Stimulated activated CD8-positive, alpha-beta memory T cell treated with anti-CD3 and anti-CD28 coated beads, Interleukin-2, amount 100 ng/mL, for 1 hour (primary cell): ENCODE measurements around the gene CLRN1.
"Not testable (repeated sequence)": the region's sequence is repeated elsewhere in the genome, so short reads cannot be mapped to it uniquely, and the experiment has no call there.

ENCODE experiments used
- DNase-seq, 2 donors: peaks; one replicate each; pipeline ENCODE4 v3.0.0-alpha.2; 2020; ENCODE audit warnings: low read depth in 2 of 2

Gene CLRN1, protein sequence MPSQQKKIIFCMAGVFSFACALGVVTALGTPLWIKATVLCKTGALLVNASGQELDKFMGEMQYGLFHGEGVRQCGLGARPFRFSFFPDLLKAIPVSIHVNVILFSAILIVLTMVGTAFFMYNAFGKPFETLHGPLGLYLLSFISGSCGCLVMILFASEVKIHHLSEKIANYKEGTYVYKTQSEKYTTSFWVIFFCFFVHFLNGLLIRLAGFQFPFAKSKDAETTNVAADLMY

DNA sequence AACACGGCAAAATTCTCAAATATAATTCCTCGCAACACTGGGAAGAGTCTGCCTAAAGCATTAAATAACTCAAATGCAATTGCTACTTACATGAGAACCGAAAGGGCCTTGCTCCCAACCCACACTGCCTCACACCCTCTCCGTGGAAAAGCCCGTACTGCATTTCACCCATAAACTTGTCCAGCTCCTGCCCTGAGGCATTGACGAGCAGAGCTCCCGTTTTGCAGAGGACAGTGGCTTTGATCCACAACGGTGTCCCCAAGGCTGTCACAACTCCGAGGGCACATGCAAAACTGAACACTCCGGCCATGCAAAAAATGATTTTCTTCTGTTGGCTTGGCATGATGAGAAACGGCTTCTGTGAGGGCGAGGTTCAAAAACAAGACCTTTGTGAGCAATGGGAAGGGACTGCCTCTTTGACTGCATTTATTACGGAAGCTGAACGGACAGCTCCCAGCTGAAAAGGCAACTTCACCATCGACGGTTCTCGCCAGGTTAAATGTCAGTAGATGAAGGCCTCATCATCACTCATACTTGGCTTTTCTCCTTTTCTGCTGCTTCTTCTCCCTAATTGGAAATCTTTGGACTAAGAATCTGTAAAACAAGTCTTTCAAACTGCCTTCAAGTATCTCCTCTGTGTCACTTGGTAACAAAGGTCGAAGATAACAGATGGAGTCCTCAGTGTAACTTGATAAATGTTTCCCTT lies at the start of gene CLRN1:
Gene CLRN1 (minus strand): TSS at position 362 of the 706 bp plus-strand sequence. CDS start 19 bp downstream, at position 343.
- no peak for DNase-seq

DNA sequence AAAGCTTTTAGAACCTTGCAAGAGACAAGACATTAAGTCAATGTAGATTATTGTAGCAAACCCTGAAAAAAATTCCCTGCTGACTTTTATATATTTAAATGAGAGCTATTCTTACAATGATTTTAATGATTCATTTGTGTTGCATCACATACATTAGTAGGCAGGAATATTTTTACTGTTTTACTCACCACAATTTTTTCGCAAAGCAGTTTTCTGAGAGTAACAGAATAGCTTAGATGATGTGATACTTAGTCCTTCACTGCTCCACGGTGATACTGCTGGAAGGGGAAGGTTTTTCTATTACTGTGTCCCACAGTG lies 43.9 kb upstream of the CLRN1 start:
- DNase-seq, result no peak

DNA sequence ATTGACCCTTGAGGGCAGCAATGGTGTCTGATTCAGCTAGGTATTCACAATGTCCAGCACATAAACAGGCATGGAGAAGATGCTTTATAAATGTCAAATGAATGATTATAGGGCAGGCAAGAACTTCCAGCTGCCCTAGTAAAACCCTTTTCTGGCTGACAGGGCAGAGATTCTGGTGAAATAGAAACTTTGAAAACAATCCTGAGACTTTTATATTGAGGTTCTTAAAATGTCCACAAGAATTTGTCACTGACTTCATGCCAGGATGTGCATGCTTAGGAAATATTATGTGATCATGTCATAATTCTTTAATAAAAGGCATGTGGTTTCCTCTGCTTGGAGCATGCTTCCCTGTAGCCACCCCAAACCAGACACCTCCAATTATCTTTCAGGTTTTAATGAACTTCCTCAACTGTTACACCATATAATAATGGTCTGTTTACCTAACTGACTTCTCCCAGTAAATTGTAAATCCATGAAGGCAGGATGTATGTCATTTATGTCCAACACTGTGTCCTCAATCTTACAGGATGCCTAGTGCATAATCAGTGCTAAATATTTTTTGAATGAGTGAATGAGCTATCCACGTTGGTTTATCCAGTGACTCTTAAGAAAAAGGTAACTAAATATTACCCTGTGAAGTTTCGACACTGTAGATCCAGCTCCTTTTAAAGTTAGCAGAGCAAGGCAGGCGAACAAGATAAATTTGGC lies 43.4 kb upstream of the CLRN1 start:
- DNase-seq, result no peak

DNA sequence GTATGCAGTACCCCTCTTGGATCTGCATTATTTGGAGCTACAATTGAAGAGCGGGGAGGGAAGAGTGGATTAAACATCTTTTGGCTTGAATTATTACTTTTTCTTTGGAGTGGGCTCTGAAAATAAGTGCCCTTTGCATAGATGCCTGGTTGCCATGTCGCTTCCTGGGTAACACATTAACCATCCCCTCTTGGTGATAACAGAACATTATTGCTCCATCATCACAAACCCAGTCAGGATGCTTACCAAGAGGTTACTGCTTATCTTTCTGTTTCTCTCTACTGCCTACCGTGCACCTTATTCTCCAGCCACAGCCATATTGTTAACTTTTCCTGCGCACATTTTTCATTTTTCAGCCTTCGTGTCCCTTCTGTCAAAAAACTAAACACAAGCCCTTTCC lies 42.7 kb upstream of the CLRN1 start:
- DNase-seq, result no peak

DNA sequence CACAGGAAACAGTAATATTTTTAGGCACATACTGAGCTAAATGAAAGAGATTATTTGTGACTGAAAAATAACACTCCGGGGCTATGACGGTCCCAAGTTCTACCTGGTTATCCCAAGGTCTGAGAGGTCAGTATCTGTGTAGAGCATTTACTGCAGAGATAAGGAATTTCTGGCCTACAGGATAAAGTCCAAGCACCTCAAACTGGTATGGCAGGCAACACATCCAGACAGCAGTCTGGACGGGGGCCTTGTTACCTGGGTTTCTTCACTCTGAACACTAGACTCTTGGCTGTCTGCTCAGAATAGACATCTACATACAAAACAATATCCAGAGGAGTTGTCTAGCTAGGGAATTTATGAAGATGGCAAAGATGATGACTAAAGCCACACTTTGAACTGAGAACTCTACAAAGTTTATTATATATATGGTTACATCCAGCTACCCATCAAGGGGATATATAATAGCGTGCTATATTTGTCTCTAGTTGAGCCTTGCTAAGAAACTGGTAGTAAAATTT lies 42.0 kb upstream of the CLRN1 start:
- DNase-seq, result no peak

DNA sequence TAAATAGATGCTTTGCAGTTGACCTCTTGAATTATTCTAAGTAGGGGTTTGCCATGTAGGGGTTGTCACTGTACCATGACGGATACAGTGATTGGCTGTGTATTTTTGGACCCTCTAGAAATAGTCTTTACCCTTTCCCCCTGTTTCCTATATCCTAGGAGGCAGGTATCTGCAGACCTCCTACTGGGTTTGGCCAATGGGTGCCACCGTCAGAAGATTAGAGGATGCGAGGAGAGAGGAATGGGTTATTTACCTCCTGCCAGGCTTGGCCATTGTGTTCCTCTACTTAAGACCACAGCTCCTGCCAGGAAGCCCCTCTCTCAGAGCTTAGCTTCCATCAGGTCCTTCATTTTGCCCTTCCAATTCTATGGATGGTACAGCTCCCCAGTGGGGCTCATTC lies 40.2 kb upstream of the CLRN1 start:
- no peak for DNase-seq

DNA sequence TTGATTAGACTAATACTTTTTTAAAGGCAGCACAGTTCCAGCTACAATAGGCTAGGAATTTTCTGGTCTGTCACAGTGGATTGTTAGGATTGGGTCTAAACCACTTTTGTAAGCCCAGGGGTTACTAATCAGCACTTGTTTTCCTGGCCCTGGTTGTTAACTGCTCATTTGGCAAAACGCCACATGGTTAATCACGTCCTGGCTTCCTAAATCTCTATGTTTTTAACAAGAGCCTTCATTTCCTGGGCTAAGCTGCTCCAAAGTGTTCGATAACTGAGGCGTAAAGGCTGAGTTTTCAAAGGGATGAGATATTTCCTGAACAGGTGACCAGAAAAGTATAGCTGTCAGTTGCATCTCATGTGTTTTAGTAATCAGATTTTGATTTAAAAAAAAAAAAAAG lies 38.9 kb upstream of the CLRN1 start:
- no peak for DNase-seq

DNA sequence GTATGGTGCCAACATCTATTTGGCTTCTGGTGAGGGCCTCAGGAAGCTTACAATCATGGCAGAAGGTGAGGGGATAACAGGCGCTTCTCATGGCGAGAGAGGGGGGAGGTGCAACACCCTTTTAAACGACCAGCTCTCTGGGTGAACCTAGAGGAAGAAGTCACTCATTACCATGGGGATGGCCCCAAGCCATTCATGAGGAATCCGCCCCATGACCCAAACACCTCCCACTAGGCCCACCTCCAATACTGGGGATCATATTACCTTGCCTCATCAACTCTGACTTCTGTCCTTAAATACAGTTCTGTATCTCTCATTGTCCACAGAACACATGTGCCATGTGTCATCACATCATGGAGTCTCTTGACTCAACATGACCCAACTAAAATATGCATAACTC lies 37.5 kb upstream of the CLRN1 start:
- no peak for DNase-seq

DNA sequence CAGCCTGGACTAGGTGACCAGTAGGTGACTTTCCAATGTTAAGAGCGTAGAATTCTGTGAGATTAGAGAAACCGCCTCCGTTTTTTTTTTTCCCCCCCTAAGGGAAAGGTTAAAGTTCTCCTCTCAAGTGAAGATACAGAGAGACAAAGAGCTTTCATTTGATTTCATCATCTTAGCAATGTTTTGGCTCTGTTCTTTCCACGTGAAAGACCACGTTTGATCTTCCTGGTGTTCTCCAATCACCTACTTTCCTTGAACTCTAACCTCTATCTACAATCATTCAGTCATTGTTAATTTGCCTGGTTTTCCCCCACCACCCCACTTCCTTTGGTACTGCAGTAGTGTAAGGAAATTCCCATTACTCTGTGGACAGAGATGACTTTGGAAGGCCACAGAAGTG lies 36.9 kb upstream of the CLRN1 start:
- DNase-seq, result no peak

DNA sequence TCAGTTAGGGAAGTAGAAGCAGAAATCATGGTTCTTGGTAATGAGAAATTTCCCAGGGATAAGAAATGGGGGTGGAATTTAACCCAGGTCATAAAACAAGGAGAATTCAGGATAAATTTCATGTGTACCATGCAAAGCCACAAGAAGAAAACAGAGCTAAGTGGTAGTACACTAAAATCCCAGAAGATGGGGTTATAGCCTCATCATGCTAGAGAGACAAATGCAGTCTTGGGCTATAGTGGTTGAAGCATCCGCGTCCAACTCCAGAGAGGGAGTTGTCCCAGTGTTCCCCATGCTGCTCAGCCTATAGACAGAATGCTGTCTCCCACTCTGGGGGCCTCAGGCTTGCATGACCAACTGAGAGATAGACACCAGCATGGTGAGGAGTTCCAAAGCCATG lies 36.2 kb upstream of the CLRN1 start:
- no peak for DNase-seq

DNA sequence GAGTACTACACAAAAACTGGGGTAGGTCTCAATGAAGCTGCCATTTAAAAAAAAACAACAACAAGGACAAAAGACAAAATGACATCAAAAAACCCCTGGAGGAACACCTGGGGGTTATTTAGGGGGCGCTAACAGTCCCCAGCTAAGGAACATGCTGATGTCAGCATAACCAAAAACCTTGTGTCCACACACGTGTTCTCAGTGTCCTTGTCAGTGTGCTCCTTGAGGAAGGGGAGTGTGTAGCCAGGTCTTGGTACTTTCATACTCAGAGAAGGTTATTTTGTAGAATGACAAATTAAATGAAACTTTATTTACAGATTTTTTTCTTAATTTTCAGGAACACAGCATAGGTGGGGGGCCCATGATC lies 31.2 kb upstream of the CLRN1 start:
- no peak for DNase-seq

DNA sequence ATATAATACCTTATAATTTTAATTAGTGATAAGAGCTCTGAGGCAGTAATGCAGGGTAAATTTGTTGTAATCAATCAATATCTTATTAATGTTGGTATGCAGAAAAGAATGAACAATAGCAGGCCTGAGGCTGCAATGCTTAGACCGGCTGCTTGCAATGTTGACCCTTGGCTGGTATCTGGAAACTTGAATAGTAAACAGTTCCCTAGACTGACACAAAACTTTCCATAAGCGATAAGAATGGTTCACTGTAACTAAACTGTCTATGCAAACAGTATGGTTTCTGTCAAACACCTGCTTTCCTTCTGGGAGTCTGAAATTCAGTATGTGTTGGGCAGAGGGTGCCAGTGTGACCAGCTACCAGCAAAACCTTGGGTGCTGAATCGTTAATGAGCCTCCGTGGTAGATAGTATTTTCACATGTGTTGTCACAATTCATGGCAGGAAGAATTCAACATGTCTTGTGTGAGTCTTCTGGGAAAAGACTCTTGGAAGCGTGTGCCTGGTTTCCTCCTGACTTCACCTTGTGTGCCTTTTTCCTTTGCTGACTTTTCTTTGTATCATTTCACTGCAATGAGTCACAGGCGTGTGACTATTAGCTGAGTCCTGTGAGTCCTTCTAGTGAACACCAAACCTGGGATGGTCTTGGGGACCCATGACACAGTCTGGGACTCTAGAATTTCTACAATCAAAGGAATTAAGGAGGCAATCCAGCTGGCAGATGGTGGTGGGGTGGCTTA lies 30.7 kb upstream of the CLRN1 start:
- DNase-seq, result no peak

DNA sequence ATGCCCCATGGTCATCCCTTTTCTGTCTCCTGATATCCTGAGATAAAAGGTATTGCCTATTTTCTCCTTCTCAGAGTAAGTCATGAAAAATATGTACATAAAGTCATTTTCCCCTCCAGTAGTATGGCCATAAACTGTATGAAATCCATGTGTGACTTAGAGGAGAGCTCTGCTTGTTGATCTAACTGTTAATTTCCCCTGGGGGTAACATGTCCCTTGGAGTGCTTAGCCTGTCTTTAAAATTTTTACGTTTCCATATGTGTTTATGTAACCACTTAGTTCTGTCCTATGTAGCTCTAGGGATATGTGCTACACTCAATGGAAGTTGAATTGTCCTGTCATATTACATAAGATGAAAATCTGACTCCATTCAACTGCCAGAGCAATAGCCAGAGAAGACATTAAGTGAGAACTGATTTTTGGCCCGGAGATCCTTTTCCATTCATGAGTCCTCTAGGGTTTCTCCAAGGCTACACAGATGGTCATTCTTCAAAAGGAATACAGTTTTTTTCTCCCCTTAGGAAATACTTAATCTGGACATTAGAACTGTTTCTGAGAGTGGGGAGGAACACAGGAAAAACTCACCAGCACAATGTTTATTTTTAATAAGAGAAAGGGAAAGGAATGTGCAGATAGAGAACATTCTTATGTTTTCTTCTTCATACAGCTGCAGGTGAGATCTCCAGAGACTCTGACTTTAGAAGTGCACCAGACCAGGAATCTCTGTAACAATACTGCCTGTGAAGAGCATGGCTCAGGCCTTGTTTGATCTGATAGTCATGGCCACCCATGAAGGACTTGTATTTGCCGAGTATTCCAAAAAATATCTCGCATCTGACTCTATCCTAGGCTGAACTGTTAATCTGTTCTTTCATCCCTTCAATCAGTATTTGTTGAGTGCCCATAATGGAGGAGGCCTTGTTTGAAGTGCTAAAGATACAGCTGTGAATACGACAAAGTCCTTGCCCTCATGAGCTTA lies 29.8 kb upstream of the CLRN1 start:
- DNase-seq, result no peak

DNA sequence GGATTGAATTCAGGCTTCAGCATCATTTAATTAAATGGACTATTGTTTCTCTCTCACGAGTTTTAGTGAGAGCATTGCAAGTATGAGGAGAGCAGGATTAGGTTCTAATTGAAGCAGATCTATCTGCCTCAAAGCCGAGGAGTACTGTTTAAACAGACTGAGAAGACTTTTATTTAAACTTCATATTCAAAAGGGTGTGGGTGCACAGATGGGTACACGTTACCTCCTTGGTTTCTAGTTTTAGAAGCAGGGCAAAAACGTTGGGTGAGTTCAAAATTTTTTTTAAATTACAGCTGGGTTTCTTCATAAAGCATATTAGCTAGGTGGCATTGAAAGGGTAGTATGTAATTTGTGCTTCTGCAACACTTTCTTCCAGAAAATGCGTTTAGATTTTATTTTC lies 26.5 kb upstream of the CLRN1 start:
- no peak for DNase-seq

DNA sequence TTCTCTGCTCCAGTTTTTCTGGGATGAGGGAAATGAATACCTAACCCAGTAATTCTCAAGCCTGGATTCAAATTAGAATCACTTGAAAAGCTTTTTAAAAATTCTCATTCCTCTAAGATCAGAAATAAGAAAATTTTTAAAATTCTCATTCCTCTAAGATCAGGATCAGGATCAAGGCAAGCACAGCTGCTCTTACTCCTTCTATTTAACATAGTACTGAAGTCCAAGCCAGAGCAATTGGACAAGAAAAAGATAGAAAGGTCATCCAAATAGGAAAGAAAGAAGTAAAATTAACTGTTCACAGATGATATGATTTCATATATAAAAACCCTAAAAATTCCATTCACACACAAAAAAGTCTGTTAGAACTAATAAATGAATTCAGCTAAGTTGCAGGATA lies 24.2 kb upstream of the CLRN1 start:
- DNase-seq, result no peak

DNA sequence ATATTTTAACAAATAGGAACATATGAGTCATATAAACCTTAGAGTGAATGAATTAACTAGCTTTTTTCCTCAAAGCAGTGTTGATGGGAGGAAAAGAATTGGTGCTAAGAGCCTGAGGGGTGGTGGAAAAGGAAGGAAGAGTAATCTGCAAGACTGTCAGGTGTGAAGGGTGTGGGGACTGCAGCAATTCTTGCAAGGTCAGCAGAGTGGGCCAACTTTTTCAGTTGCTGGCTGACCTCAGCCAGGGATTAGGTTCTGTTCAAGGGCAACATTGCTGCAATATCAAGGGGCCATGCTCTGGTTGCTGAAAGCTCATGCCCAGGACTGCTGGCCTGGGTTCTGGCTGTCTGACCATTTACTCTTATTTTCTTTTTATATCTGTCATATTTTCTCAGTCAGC lies 23.0 kb upstream of the CLRN1 start:
- DNase-seq, result no peak

DNA sequence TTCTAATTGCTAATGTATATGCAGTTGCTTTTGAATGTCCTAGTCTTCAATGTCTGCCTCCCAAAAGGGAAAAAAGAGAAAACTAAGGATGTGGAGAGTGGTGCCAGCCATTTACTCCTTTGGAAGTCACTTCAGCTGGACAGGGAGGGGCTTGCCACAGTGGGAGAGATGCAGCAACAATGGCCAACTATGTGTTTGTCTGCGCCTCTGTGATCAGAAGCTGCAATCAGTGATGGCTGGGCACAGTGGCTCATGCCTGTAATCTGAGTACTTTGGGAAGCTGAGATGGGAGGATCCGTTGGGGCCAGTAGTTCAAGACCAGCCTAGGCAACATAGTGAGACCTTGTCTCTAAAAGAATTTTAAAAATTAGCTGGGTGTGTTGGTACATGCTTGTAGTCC lies 16.7 kb upstream of the CLRN1 start:
- DNase-seq, result no peak

DNA sequence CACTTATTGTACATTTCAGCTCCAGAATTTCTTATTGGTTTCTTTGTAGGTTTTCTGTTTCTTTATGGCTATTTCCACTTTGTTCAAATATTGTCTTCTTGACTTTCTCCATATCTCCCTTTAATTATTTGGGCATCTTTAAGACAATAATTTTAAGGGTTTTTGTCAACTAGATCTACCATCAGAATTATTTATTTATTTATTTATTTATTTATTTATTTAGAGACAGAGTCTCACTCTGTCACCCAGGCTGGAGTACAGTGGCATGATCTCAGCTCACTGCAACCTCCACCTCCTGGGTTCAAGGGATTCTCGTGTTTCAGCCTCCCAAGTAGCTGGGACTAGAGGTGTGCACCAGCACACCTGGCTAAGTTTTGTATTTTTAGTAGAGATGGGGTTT lies 15.9 kb upstream of the CLRN1 start:
- DNase-seq, result not testable (repeated sequence)

DNA sequence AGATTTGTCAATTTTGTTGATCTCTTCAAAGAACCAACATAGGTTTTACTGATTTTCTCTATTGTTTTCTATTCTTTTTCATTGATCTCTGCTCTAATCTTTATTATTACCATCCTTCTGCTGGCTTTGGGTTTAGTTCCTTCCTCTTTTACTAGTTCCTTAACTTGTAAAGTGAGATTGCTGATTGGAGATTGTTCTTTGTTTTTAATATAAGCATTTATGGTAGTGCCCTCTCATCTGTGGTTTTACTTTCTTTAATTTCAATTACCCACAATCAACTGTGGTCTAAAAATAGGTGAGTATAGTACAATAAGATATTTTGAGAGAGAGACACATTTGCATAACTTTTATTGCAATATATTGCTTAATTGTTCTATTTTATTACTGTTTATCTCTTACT lies 13.2 kb upstream of the CLRN1 start:
- no peak for DNase-seq

DNA sequence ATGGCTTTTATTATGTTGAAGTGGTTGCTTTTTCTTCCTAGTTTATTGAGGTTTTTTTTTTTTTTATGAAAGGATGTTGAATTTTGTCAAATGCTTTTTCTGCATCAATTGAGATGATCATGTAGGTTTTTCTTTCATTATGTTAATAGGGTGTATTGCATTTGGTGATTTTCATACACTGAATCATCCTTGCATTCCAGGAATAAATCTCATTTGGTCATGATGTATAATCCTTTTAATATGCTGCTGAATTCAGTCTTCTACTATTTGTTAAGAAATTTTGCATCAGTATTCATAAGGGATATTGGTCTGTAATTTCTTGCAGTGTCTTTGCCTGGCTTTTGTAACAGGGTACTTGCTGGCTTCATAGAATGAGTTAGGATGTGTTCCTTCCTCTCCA lies 11.5 kb upstream of the CLRN1 start:
- DNase-seq, result no peak

DNA sequence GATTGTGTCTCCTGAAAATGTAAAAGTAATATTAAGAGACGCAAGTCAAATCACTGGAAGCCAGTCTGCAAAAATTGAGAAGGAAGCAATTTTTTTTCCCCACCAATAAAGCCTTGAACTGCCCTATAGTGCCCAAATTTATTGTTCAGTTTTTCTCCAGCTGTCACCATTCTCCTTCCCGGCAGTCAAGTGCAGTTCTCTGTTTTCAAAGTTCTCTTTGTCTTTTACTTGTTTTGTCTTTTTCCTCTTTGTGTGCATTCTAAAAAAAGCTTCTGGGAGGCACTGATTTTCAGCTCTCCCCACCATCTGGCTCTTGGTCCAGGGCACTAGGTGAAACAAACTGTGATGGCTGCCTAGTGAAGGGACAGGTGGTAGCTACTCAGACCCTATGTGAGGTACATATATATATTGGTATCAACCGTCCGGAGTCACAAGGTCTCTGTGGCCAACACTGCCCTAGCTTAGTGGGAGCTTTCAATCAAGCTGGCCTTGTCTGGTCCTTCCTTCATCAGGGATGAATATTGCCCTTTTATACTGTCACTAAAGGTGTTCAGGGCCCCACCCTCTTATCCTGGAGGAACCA lies 6.1 kb upstream of the CLRN1 start:
- no peak for DNase-seq
